K562 (cell line): ENCODE data around the gene CPTP. TPM values are rescaled to one million over a fixed set of nuclear protein-coding genes. Genes with fewer than 3 reads are reported as not detected.

Experiments
- CBFA2T3 ChIP-seq: fragments of 450-650 bp; IDR thresholded peaks from 2 replicates; pipeline ENCODE4 v1.6.1; 2017
- CTCF ChIP-seq, 3 experiments: IDR thresholded peaks in 2 of 3; conservative IDR thresholded peaks in 1 of 3; 2 replicates each; pipeline ENCODE4 v1.5.1; 2011 to 2012; ENCODE audit warnings: low read length in 3 of 3, mild to moderate bottlenecking in 3 of 3, control low read depth in 2 of 3, improper control_type of control experiment in 1 of 3, inconsistent platforms in 1 of 3, low read depth in 1 of 3, mixed read lengths in 1 of 3, moderate library complexity in 1 of 3; ENCODE audit not compliant: insufficient read depth in 2 of 3
- DMBX1 ChIP-seq: fragments of 250-450 bp; sonication (Bioruptor Pico); IDR thresholded peaks from 2 replicates; pipeline ENCODE4 v1.8.0; 2022; ENCODE audit warnings: inconsistent platforms, mild to moderate bottlenecking, moderate library complexity, borderline replicate concordance
- ELK3 ChIP-seq: fragments of 450-650 bp; formaldehyde crosslinking; IDR thresholded peaks from 2 replicates; pipeline ENCODE4 v1.4.0; 2020; ENCODE audit warnings: mild to moderate bottlenecking
- GMEB1 ChIP-seq: fragments of 250-450 bp; sonication (Bioruptor Pico); IDR thresholded peaks from 2 replicates; pipeline ENCODE4 v1.4.0; 2020; ENCODE audit warnings: mild to moderate bottlenecking
- HCFC1 ChIP-seq: IDR thresholded peaks from 2 replicates; pipeline ENCODE4 v1.6.1; 2012; ENCODE audit warnings: low read depth, low read length, improper control_type of control experiment
- HINFP ChIP-seq: fragments of 450-650 bp; conservative IDR thresholded peaks from 2 replicates; pipeline ENCODE4 v1.6.1; 2016; ENCODE audit warnings: missing genetic modification characterization, low read depth, mild to moderate bottlenecking, control low read depth, missing compliant biosample characterization
- MLX ChIP-seq, 2 experiments: fragments of 450-650 bp in 1 of 2; sonication (generic) in 1 of 2; formaldehyde crosslinking; conservative IDR thresholded peaks; 2 replicates each; pipeline versions ENCODE4 v1.4.0 to v1.8.1; 2020 to 2022; ENCODE audit warnings: mild to moderate bottlenecking in 1 of 2, missing genetic modification reagents in 1 of 2
- NFIC ChIP-seq: fragments of 450-650 bp; IDR thresholded peaks from 2 replicates; pipeline ENCODE4 v1.6.1; 2017; ENCODE audit warnings: mild to moderate bottlenecking, inconsistent platforms
- RB1 ChIP-seq: fragments of 450-650 bp; IDR thresholded peaks from 2 replicates; pipeline ENCODE4 v1.6.1; 2017; ENCODE audit warnings: low read depth, mild to moderate bottlenecking
- SNRNP70 ChIP-seq: fragments of 200-400 bp; formaldehyde crosslinking; optimal IDR thresholded peaks from 2 replicates; pipeline ENCODE3; 2017; ENCODE audit warnings: low read depth, low read length
- USF2 ChIP-seq: sonication (generic); formaldehyde crosslinking; IDR thresholded peaks from 2 replicates; pipeline ENCODE4 v1.5.0; 2020; ENCODE audit warnings: missing genetic modification reagents
- ZBTB26 ChIP-seq: fragments of 450-650 bp; formaldehyde crosslinking; IDR thresholded peaks from 2 replicates; pipeline ENCODE4 v1.4.0; 2022; ENCODE audit warnings: missing genetic modification characterization
- ZKSCAN1 ChIP-seq: fragments of 150-350 bp; IDR thresholded peaks from 2 replicates; pipeline ENCODE4 v1.6.1; 2016; ENCODE audit warnings: low read depth, low read length
- ZNF766 ChIP-seq: fragments of 200-800 bp; sonication (Bioruptor generic); conservative IDR thresholded peaks from 2 replicates; pipeline ENCODE4 v1.6.1; 2016; ENCODE audit warnings: missing genetic modification characterization, missing compliant biosample characterization
- polyA plus RNA-seq, 8 experiments: library from polyadenylated mRNA; depleted of rRNA in 4 of 8; stranded (reverse) in 5 of 8; unstranded in 3 of 8; fragments of >200 nt; fragmentation: Nextera tagmentation in 2 of 8; fragmentation: Illumina TruSeq in 1 of 8; extraction: Ambion mirVana in 2 of 8; extraction: Trizol in 1 of 8; gene quantifications; 2 replicates each; pipeline versions ENCODE4 v1.2.1 to v1.2.3, GENCODE V29; 2011 to 2014; ENCODE audit warnings: inconsistent platforms in 1 of 8, missing spikeins in 1 of 8
- total RNA-seq, 7 experiments: library from RNA; depleted of rRNA in 6 of 7; stranded (reverse); fragments of >200 nt in 6 of 7; fragmentation: Illumina TruSeq in 2 of 7; extraction: Trizol in 2 of 7; gene quantifications; 2 replicates each; pipeline versions ENCODE4 v1.2.1 to v1.2.3, GENCODE V29; 2011 to 2021; ENCODE audit warnings: low replicate concordance in 1 of 7

CPTP gene
- total and polyA plus RNA-seq, 9 of the 15 experiments (the other 6 are each of a cell fraction or from before 2014, with no cell fraction given): 0.11 to 25.8 (median 3.5) TPM

- TF ChIP-seq MLX (CRISPR knock-in tag; conservative IDR thresholded peaks at IDR 0.05) (0 out of 4 replicates have a peak, but pooled peaks of 1 of the 2 experiments have one; percentile 77), ZBTB26 (no peak), ELK3 (CRISPR knock-in tag) (no peak), HINFP (tag) (no peak), DMBX1 (CRISPR knock-in tag) (peak; percentile 60; the same call in 1 of the 2 replicates), GMEB1 (peak; percentile 85), NFIC (peak; percentile 32; the same call in 1 of the 2 replicates), ZNF766 (CRISPR knock-in tag) (peak; percentile 63; the same call in 1 of the 2 replicates), RB1 (peak; percentile 86), SNRNP70 (no peak), ZKSCAN1 (0 out of 2 replicates have a peak, but pooled peaks have one; percentile 9), USF2 (CRISPR knock-in tag) (no peak), HCFC1 (peak; percentile 17; the same call in 1 of the 2 replicates), CTCF (IDR thresholded peaks at IDR 0.05 in 2 of 3, conservative IDR thresholded peaks at IDR 0.05 in 1 of 3; ENCODE audit: insufficient read depth in 2 of 3, low read depth in 1 of 3, low read length in 3 of 3) (peak; percentile 46 to 75 (median 57); a peak in 5 of 6 replicates), CBFA2T3 (no peak)
- TF ChIP-seq, all 486 proteins: peak for 89
These were observed 24.8 kb downstream of the CPTP start, which contains the start of gene DVL1 (continued) for GRCh38 chr1:1349256-1350012.
